ENCODE data around the gene KRT14. TPM values are rescaled to one million over a fixed set of nuclear protein-coding genes. Genes with fewer than 3 reads are reported as not detected.
A peak's percentile ranks its signal among the peaks of the same experiment; 100 is the strongest.
"Not testable (repeated sequence)": the region's sequence is repeated elsewhere in the genome, so short reads cannot be mapped to it uniquely, and the experiment has no call there.

KRT14 gene
- total RNA-seq, 2 donors from 2014 or later, result 1.3 to 2.0 TPM

- peak; percentile 70 for DNase-seq (ENCODE audit: low spot score)
- intact Hi-C loops (cut with DNase I), result no loop called here
These were observed 37.8 kb upstream of the KRT14 start, which contains the start of gene KRT17 for GRCh38 chr17:41624208-41625101. Gene KRT17, minus strand, starts transcription at chr17:41624575. Its CDS starts 66 bp downstream, at chr17:41624509.

- DNase-seq (ENCODE audit: low spot score), result peak; percentile 64
- intact Hi-C loops (cut with DNase I), result not testable (repeated sequence)
These were observed 36.6 kb upstream of the KRT14 start for GRCh38 chr17:41623184-41623861.

GRCh38 chr17:41622340-41623183 is 35.9 kb upstream of the KRT14 start:
- intact Hi-C loops (cut with DNase I), result not testable (repeated sequence)
- peak; percentile 45 for DNase-seq (ENCODE audit: low spot score)

- intact Hi-C loops (cut with DNase I), result no loop called here
- no peak for DNase-seq (ENCODE audit: low spot score)
These were observed 35.2 kb upstream of the KRT14 start for GRCh38 chr17:41621916-41622315.

- intact Hi-C loops (cut with DNase I), result not testable (repeated sequence)
- DNase-seq (ENCODE audit: low spot score), result peak; percentile 64
These were observed 34.7 kb upstream of the KRT14 start for GRCh38 chr17:41621435-41621817.

- DNase-seq (ENCODE audit: low spot score), result peak; percentile 68
- intact Hi-C loops (cut with DNase I), result no loop called here
These were observed 34.1 kb upstream of the KRT14 start for GRCh38 chr17:41620583-41621434.

- DNase-seq (ENCODE audit: low spot score); intact Hi-C loops (cut with DNase I): not testable (repeated sequence)
These were observed 33.4 kb upstream of the KRT14 start for GRCh38 chr17:41619927-41620582.

- intact Hi-C loops (cut with DNase I), result no loop called here
- DNase-seq (ENCODE audit: low spot score), result peak; percentile 59
These were observed 32.6 kb upstream of the KRT14 start for GRCh38 chr17:41619036-41619926.

- intact Hi-C loops (cut with DNase I), result no loop called here
- peak; percentile 63 for DNase-seq (ENCODE audit: low spot score)
These were observed 31.8 kb upstream of the KRT14 start for GRCh38 chr17:41618341-41619035.

- intact Hi-C loops (cut with DNase I), result no loop called here
- peak; percentile 68 for DNase-seq (ENCODE audit: low spot score)
These were observed 31.0 kb upstream of the KRT14 start for GRCh38 chr17:41617698-41618097.

- intact Hi-C loops (cut with DNase I), result no loop called here
- no peak for DNase-seq (ENCODE audit: low spot score)
These were observed 30.4 kb upstream of the KRT14 start for GRCh38 chr17:41617136-41617535.

GRCh38 chr17:41616486-41616885 is 29.8 kb upstream of the KRT14 start:
- DNase-seq (ENCODE audit: low spot score), result peak; percentile 61
- intact Hi-C loops (cut with DNase I), result not testable (repeated sequence)

- intact Hi-C loops (cut with DNase I), result no loop called here
- DNase-seq (ENCODE audit: low spot score), result no peak
These were observed 28.8 kb upstream of the KRT14 start for GRCh38 chr17:41615454-41615853.

- DNase-seq (ENCODE audit: low spot score); intact Hi-C loops (cut with DNase I): not testable (repeated sequence)
These were observed 28.1 kb upstream of the KRT14 start for GRCh38 chr17:41614767-41615166.

GRCh38 chr17:41614098-41614497 is 27.4 kb upstream of the KRT14 start:
- intact Hi-C loops (cut with DNase I), result no loop called here
- peak; percentile 76 for DNase-seq (ENCODE audit: low spot score)

- DNase-seq (ENCODE audit: low spot score), result peak; percentile 65
- intact Hi-C loops (cut with DNase I), result no loop called here
These were observed 26.8 kb upstream of the KRT14 start for GRCh38 chr17:41613277-41614082.
